Esophagus squamous epithelium (tissue), 5 donors: ENCODE results near the gene CTXND1. TPM values are rescaled to one million over a fixed set of nuclear protein-coding genes. Genes with fewer than 3 reads are reported as not detected.

Experiments used
- DNase-seq: peaks from one replicate; lab custom pipeline; 2025; lab: John Stamatoyannopoulos, UW
- H3K27ac ChIP-seq, 4 donors: fragments of 200-600 bp; sonication (generic); one replicate each; pipeline ENCODE4 v1.5.1; 2016 to 2019; ENCODE audit warnings: mild to moderate bottlenecking in 1 of 4
- H3K27me3 ChIP-seq, 4 donors: fragments of 200-600 bp; sonication (generic); 1 replicate in 3 of 4; 2 replicates in 1 of 4; pipeline versions ENCODE4 v1.5.1 to v1.6.0; 2017 to 2021; ENCODE audit warnings: antibody characterized with exemption in 1 of 4
- H3K36me3 ChIP-seq, 3 donors: fragments of 200-600 bp; sonication (generic); one replicate each; pipeline ENCODE4 v1.5.1; 2016 to 2019
- H3K4me1 ChIP-seq, 3 donors: fragments of 200-600 bp; sonication (generic); one replicate each; pipeline ENCODE4 v1.5.1; 2017 to 2019
- H3K4me3 ChIP-seq, 4 donors: fragments of 200-600 bp; sonication (generic); 1 replicate in 3 of 4; 2 replicates in 1 of 4; pipeline ENCODE4 v1.5.1; 2016 to 2019; ENCODE audit warnings: mild to moderate bottlenecking in 2 of 4, moderate library complexity in 1 of 4
- H3K9me3 ChIP-seq, 3 donors: fragments of 200-600 bp; sonication (generic); one replicate each; pipeline ENCODE4 v1.5.1; 2016 to 2019
- CTCF ChIP-seq, 6 experiments: fragments of 450-650 bp in 4 of 6; fragments of 200-600 bp in 2 of 6; sonication (generic) in 2 of 6; IDR thresholded peaks; one replicate each; pipeline ENCODE4 v1.5.1; 2016 to 2019; ENCODE audit warnings: antibody characterized with exemption in 6 of 6, mild to moderate bottlenecking in 4 of 6, moderate library complexity in 4 of 6
- POLR2A ChIP-seq, 4 donors: fragments of 450-650 bp; IDR thresholded peaks; one replicate each; pipeline ENCODE4 v1.6.1; 2017; ENCODE audit warnings: antibody characterized with exemption in 4 of 4, mild to moderate bottlenecking in 4 of 4, moderate library complexity in 3 of 4
- WGBS, 2 donors: methylation state at CpG; one replicate each; pipeline ENCODE4 v1.1.5; 2018; 5-methylcytosine and 5-hydroxymethylcytosine counted together
- intact Hi-C: fragments of 100-400 bp; cut with DNase I; formaldehyde crosslinking; loops from one replicate; pipeline ENCODE4 v1.15.0; 2022
- total RNA-seq, 4 donors: library from RNA; depleted of rRNA; stranded (reverse); fragments of >200 nt; gene quantifications; one replicate each; pipeline ENCODE4 v1.1.0, GENCODE V29; 2016
- donor health status: DM: yes; HTN: yes; CAD: no.

Gene CTXND1
- total RNA-seq, 4 donors from 2014 or later: not detected

GRCh38 chr15:80194914-80195313 is 57.1 kb downstream of the CTXND1 start:
- Histone ChIP-seq H3K27ac (no peak overlapping the region), H3K36me3 (no peaks in the 10 kb centered on the region), H3K4me1 (no peaks in the 10 kb centered on the region), H3K9me3 (no peaks in the 10 kb centered on the region), H3K4me3 (no peak overlapping the region), H3K27me3 (peaks cover 0 to 6% (median 0%) of the 10 kb centered on the region in 4 donors)
- no peak for TF ChIP-seq CTCF (IDR thresholded peaks at IDR 0.05)
- TF ChIP-seq POLR2A (IDR thresholded peaks at IDR 0.05): no peak
- 70 to 82% methylated on average over 1 of the region's 1 CpG for WGBS, 2 donors
- no peak for DNase-seq
- intact Hi-C loops: no loop called here

GRCh38 chr15:80194186-80194585 is 57.8 kb downstream of the CTXND1 start:
- intact Hi-C loops: no loop called here

GRCh38 chr15:80191897-80192595 is 60.0 kb downstream of the CTXND1 start:
- H3K4me3 ChIP-seq: no peak overlapping the region

More at GRCh38 chr15:80194186-80194585, 57.8 kb downstream of the CTXND1 start:
- 89 to 100% methylated on average over 1 of the region's 1 CpG for WGBS, 2 donors
- no peak for DNase-seq
- TF ChIP-seq CTCF (IDR thresholded peaks at IDR 0.05) (no peak), POLR2A (IDR thresholded peaks at IDR 0.05) (no peak)
- Histone ChIP-seq H3K27ac (no peak overlapping the region), H3K4me1 (no peaks in the 10 kb centered on the region), H3K4me3 (no peak overlapping the region), H3K27me3 (no peaks in the 10 kb centered on the region), H3K9me3 (no peaks in the 10 kb centered on the region), H3K36me3 (no peaks in the 10 kb centered on the region)

GRCh38 chr15:80191198-80191597 is 60.8 kb downstream of the CTXND1 start:
- Histone ChIP-seq H3K27ac (no peak overlapping the region), H3K27me3 (no peaks in the 10 kb centered on the region), H3K9me3 (no peaks in the 10 kb centered on the region), H3K4me3 (no peak overlapping the region), H3K36me3 (peaks cover 0 to 19% (median 2%) of the 10 kb centered on the region in 3 donors), H3K4me1 (no peaks in the 10 kb centered on the region)
- intact Hi-C loops: no loop called here
- TF ChIP-seq POLR2A (IDR thresholded peaks at IDR 0.05) (no peak), CTCF (IDR thresholded peaks at IDR 0.05) (no peak)
- DNase-seq: no peak
- WGBS, 2 donors: 85 to 90% methylated on average over 2 of the region's 2 CpGs

More at GRCh38 chr15:80191897-80192595, 60.0 kb downstream of the CTXND1 start:
- DNase-seq: no peak
- Histone ChIP-seq H3K36me3 (peaks cover 0 to 10% (median 0%) of the 10 kb centered on the region in 3 donors), H3K27ac (no peak overlapping the region), H3K9me3 (no peaks in the 10 kb centered on the region), H3K27me3 (no peaks in the 10 kb centered on the region), H3K4me1 (no peaks in the 10 kb centered on the region)
- intact Hi-C loops: no loop called here
- 83 to 88% methylated on average over 7 to 8 of the region's 8 CpGs for WGBS, 2 donors
- no peak for TF ChIP-seq CTCF (IDR thresholded peaks at IDR 0.05)
- TF ChIP-seq POLR2A (IDR thresholded peaks at IDR 0.05): no peak

- WGBS, 2 donors: 30 to 42% methylated on average over 2 of the region's 2 CpGs
- no peaks in the 10 kb centered on the region for H3K4me1 ChIP-seq
- H3K27ac ChIP-seq: no peak overlapping the region
- H3K36me3 ChIP-seq: peaks cover 0 to 48% (median 3%) of the 10 kb centered on the region in 3 donors
- H3K9me3 ChIP-seq: no peaks in the 10 kb centered on the region
- H3K4me3 ChIP-seq: no peak overlapping the region
- intact Hi-C loops: no loop called here
- no peak for DNase-seq
- H3K27me3 ChIP-seq: no peaks in the 10 kb centered on the region
- TF ChIP-seq CTCF (IDR thresholded peaks at IDR 0.05) (no peak), POLR2A (IDR thresholded peaks at IDR 0.05) (no peak)
Observed at GRCh38 chr15:80188251-80188650, 63.8 kb downstream of the CTXND1 start.
